Peyer's patch (tissue), 4 donors: ENCODE measurements around the gene PLK2.

Source experiments
- POLR2A ChIP-seq, 2 donors: fragments of 450-650 bp; IDR thresholded peaks; one replicate each; pipeline ENCODE4 v1.5.1; 2017; ENCODE audit warnings: antibody characterized with exemption in 2 of 2, mild to moderate bottlenecking in 2 of 2, moderate library complexity in 2 of 2
- TF ChIP-seq, protein P1 (sequence below), 6 experiments: fragments of 450-650 bp in 4 of 6; fragments of 200-600 bp in 2 of 6; sonication (generic) in 1 of 6; IDR thresholded peaks; one replicate each; pipeline ENCODE4 v1.5.1; 2017 to 2019; ENCODE audit warnings: antibody characterized with exemption in 6 of 6, mild to moderate bottlenecking in 3 of 6, moderate library complexity in 1 of 6

DNA sequence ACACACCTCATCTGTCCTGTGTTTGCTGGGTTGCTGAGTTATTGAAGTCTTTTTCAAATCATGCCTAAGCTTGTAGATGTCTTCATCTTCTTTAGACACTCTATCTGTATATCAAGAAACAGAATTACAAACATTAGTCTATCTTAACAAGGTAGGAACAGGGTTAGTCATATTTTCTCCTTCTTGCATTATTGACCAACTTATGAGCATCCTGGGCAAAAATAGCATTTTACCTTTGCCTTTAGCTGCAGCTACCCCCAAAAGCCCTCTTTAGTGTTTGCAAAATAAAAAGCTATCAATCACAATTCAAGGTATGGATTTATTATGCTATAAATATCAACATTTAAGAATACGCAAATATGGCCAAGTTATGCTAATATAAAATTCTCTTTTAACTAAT, 3.4 kb downstream of the PLK2 start:
- TF ChIP-seq, protein P1, sequence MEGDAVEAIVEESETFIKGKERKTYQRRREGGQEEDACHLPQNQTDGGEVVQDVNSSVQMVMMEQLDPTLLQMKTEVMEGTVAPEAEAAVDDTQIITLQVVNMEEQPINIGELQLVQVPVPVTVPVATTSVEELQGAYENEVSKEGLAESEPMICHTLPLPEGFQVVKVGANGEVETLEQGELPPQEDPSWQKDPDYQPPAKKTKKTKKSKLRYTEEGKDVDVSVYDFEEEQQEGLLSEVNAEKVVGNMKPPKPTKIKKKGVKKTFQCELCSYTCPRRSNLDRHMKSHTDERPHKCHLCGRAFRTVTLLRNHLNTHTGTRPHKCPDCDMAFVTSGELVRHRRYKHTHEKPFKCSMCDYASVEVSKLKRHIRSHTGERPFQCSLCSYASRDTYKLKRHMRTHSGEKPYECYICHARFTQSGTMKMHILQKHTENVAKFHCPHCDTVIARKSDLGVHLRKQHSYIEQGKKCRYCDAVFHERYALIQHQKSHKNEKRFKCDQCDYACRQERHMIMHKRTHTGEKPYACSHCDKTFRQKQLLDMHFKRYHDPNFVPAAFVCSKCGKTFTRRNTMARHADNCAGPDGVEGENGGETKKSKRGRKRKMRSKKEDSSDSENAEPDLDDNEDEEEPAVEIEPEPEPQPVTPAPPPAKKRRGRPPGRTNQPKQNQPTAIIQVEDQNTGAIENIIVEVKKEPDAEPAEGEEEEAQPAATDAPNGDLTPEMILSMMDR (IDR thresholded peaks at IDR 0.05), result no peak
- no peak for TF ChIP-seq POLR2A (IDR thresholded peaks at IDR 0.05)
